ENCODE data around the gene AP4S1.

- no peak for TF ChIP-seq CTCF (IDR thresholded peaks at IDR 0.05)
- no peak for TF ChIP-seq POLR2A (IDR thresholded peaks at IDR 0.05)
Measured at GRCh38 chr14:30994681-30995620, 30.5 kb upstream of the AP4S1 start.
